Activated naive CD4-positive, alpha-beta T cell treated with anti-CD3 and anti-CD28 coated beads for 36 hours (primary cell): ENCODE measurements around the gene AOC1. TPM values are rescaled to one million over a fixed set of nuclear protein-coding genes. Genes with fewer than 3 reads are reported as not detected.

Experiments used
- CTCF ChIA-PET: fragments of 350-600 bp; sonication (Branson Sonifier 250); formaldehyde crosslinking; loops from one replicate; lab custom pipeline; 2021; ENCODE audit warnings: antibody characterized with exemption; lab: Charles Lee
- DNase-seq: peaks from one replicate; pipeline ENCODE4 v3.0.0-alpha.2; 2020
- H3K27ac Mint-ChIP-seq: one replicate; pipeline ENCODE4 v1.8.0; 2021; ENCODE audit warnings: mild to moderate bottlenecking, mixed read lengths
- H3K27me3 Mint-ChIP-seq: one replicate; pipeline ENCODE4 v1.8.0; 2021; ENCODE audit warnings: low read depth, mixed read lengths
- H3K36me3 Mint-ChIP-seq: one replicate; pipeline ENCODE4 v1.8.0; 2021; ENCODE audit warnings: low read depth, mixed read lengths
- H3K4me1 Mint-ChIP-seq: one replicate; pipeline ENCODE4 v1.8.0; 2021; ENCODE audit warnings: low read depth, mixed read lengths
- H3K4me3 Mint-ChIP-seq: one replicate; pipeline ENCODE4 v1.8.0; 2021; ENCODE audit warnings: mild to moderate bottlenecking, moderate library complexity, mixed read lengths
- H3K9me3 Mint-ChIP-seq: one replicate; pipeline ENCODE4 v1.8.0; 2021; ENCODE audit warnings: mixed read lengths
- intact Hi-C: fragments of 100-400 bp; cut with micrococcal nuclease; formaldehyde crosslinking; loops from one replicate; pipeline ENCODE4 v1.15.1; 2023
- total RNA-seq, 2 experiments: library from RNA; stranded (reverse); gene quantifications; one replicate each; pipeline ENCODE4 v1.2.3, GENCODE V29; 2021

The AOC1 gene
- total RNA-seq, 2 experiments from 2014 or later, result not detected

DNA sequence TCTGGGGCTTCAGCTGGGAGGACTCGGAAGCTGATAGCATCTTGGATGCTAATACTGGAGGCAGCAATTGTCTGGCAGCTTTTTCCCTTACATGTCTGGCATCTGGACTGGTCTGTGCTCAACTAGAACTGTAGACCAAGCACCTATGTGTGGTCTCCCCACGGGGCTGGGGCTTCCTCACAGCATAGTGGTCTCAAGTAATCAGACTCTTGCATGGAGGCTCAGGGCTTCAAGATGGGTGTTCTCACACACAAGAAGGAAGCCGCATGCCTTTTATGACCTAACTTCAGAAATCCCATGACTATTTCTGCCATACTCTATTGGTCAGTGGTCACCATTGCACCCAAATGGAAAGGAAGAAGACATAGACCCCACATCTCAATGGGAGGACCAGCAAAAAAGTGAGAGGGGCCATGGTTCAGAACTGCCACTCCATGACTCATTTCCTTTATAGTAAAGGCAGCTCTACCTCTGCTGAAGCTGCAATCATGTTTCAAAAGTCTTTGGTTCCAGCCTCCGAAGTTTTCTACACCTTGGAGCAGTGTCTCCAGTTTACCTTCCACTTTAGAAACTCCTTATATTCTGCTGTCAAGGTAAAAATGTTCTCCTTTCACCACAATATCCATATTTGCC, 14.7 kb downstream of the AOC1 start:
- Mint-ChIP-seq H3K4me1 (no peaks in the 10 kb centered on the region), H3K27ac (no peak overlapping the region), H3K4me3 (no peak overlapping the region), H3K27me3 (no peaks in the 10 kb centered on the region), H3K36me3 (no peaks in the 10 kb centered on the region), H3K9me3 (peaks cover 2% of the 10 kb centered on the region)
- no peak for DNase-seq
- CTCF ChIA-PET, result interaction anchor here (0.5 to 0.6 kb wide), 2 partner anchors 1182 to 1794 kb away, joined by 3 to 5 read pairs; no protein-coding TSS in a partner anchor
- intact Hi-C loops, result no loop called here

DNA sequence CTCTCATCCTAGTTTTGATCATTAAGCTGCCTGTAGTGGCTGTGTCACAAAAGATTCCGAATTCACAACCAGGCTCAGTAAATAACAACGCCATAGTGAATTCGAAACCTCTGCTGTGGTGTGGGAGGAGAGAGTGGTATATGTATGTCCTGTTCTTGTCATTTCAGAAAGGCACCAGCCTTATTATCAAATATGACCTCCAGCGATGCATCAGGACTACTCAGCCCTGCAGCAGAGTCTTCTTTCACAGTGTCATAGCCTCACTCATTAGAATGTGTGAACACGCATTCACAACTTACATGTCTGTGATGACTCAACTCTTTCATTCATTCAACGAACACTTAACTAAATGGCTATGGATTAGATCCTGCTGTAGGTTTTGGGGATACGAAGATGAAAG, 15.3 kb downstream of the AOC1 start:
- Mint-ChIP-seq H3K4me3 (no peak overlapping the region), H3K36me3 (no peaks in the 10 kb centered on the region), H3K9me3 (peaks cover 2% of the 10 kb centered on the region), H3K27ac (no peak overlapping the region), H3K4me1 (no peaks in the 10 kb centered on the region), H3K27me3 (no peaks in the 10 kb centered on the region)
- intact Hi-C loops, result no loop called here
- DNase-seq, result no peak
- CTCF ChIA-PET, result interaction anchor here (1.0 kb wide), 1 partner anchor 11 kb away, joined by 6 read pairs; no protein-coding TSS in a partner anchor

DNA sequence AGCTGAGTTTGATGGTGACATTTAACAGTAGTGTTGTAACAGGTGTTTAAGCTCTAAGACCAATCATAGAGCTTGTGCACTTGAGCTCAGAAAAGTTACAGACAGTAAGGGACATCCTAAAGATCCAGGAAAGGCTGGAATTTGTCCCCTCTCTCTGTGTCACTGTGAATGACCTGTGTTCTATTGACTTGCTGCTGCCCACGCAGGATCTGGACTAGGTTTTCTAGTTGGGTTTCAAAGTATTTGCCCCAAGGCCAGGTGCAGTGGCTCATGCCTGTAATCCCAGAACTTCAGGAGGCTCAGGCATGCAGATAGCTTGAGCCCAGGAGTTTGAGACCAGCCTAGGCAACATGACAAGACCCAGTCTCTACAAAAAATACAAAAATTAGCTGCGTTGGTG, 17.1 kb downstream of the AOC1 start:
- peaks cover 2% of the 10 kb centered on the region for H3K9me3 Mint-ChIP-seq
- no peak overlapping the region for H3K27ac Mint-ChIP-seq
- no peaks in the 10 kb centered on the region for H3K36me3 Mint-ChIP-seq
- no peak overlapping the region for H3K4me3 Mint-ChIP-seq
- no peaks in the 10 kb centered on the region for H3K4me1 Mint-ChIP-seq
- no peaks in the 10 kb centered on the region for H3K27me3 Mint-ChIP-seq
- CTCF ChIA-PET, result interaction anchor here (0.9 to 2.2 kb wide), 2 partner anchors 29 to 116 kb away, joined by 3 to 4 read pairs; no protein-coding TSS in a partner anchor
- no peak for DNase-seq
- intact Hi-C loops, result no loop called here

DNA sequence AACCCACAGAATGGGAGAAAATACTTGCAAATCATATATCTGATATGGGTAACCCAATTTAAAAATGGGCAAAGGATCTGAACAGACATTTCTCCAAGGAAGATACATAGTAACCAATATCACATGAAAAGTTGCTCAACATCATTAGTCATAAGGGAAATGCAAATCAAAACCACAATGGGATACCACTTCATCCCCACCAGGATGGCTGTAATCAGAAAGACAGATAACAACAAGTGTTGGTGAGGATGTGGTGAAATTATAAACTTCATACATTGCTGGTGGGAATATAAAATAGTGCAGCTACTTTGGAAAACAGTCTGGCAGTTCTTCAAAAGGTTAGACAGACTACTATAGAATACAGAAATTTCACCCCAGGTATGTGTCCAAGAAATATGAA, 19.3 kb downstream of the AOC1 start:
- peaks cover 2% of the 10 kb centered on the region for H3K9me3 Mint-ChIP-seq
- no peak overlapping the region for H3K27ac Mint-ChIP-seq
- no peaks in the 10 kb centered on the region for H3K36me3 Mint-ChIP-seq
- intact Hi-C loops, result no loop called here
- CTCF ChIA-PET, result interaction anchor here (2.2 kb wide), 1 partner anchor 27 kb away, joined by 4 read pairs; no protein-coding TSS in a partner anchor
- no peak overlapping the region for H3K4me3 Mint-ChIP-seq
- no peaks in the 10 kb centered on the region for H3K27me3 Mint-ChIP-seq
- DNase-seq, result no peak
- peaks cover 5% of the 10 kb centered on the region for H3K4me1 Mint-ChIP-seq

DNA sequence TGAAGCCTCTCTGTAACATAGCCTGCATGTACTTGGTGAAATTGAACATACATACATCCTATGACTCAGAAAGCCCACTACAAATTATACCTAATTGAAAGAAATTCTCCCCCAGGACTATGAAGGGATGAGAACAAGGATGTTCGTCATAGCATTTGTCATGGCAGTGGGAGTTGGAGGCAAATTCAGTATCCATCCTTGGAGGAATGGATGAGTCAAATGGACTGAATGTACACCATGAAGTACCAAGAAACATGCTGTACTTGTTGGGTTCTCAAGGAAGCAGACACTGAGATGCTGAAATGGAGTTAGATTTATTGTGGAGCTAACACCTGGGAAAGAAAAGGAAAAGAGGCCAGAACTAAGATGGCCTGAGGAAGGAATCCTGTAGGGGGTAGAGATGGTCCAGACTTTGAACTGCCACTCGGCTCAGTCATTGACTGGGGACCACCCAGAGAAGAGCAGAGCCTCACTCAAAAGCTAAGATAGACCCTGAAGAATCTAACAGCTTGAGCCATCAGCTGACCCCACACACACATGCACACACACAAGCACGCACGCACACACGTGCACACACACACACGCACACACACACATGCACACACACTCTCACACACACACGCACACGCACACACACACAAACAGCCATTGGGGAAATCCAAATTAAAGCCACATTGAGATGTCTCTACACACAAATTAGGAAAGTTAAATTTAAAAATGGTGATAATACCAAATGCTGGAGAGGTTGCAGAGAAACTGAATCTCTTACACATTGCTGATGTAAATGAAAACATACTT, 22.3 kb downstream of the AOC1 start:
- peaks cover 9% of the 10 kb centered on the region for H3K4me1 Mint-ChIP-seq
- H3K27ac Mint-ChIP-seq, result no peak overlapping the region
- H3K9me3 Mint-ChIP-seq, result peaks cover 6% of the 10 kb centered on the region
- CTCF ChIA-PET, result interaction anchor here (0.8 to 2.7 kb wide), 3 partner anchors 9 to 94 kb away, joined by 3 to 8 read pairs (median 3); no protein-coding TSS in a partner anchor
- H3K4me3 Mint-ChIP-seq, result no peak overlapping the region
- intact Hi-C loops, result no loop called here
- no peaks in the 10 kb centered on the region for H3K36me3 Mint-ChIP-seq
- no peak for DNase-seq
- H3K27me3 Mint-ChIP-seq, result no peaks in the 10 kb centered on the region

DNA sequence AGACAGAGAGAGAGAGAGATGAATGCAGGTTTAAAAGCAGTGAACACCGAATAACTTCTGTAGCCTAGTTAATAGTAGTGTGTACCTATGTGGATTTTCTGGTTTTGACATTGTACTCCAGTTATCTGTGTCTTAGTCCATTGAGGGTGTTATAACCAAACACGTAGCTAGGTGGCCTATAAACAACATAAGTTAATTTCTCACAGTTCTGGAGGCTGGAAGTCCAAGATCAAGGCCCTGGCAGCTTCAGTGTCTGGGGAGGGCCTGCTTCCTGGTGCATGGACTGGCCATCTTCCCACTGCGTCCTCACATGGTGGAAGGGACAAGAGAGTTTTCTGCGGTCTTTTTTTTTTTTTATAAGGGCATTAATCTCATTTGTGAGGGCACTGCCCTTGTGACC, 23.5 kb downstream of the AOC1 start:
- intact Hi-C loops, result loop anchor here (2.0 kb wide), 1 partner anchor 113 kb away; no protein-coding TSS in a partner anchor
- CTCF ChIA-PET, result interaction anchor here (0.6 to 2.7 kb wide), 13 partner anchors 10 to 218 kb away, joined by 3 to 12 read pairs (median 4); partner anchors contain the start of gene FASTK
- H3K27me3 Mint-ChIP-seq, result no peaks in the 10 kb centered on the region

GRCh38 chr7:150876817-150877526, 24.7 kb downstream of the AOC1 start:
- intact Hi-C loops, result loop anchor here (1.0 to 2.0 kb wide), 2 partner anchors 99 to 112 kb away; no protein-coding TSS in a partner anchor
- Mint-ChIP-seq H3K4me1 (peaks cover 9% of the 10 kb centered on the region), H3K36me3 (peaks cover 4% of the 10 kb centered on the region), H3K9me3 (peaks cover 21% of the 10 kb centered on the region), H3K27ac (no peak overlapping the region), H3K27me3 (no peaks in the 10 kb centered on the region), H3K4me3 (peak overlapping the region; percentile 48)
- DNase-seq, result peak; percentile 64
- CTCF ChIA-PET, result interaction anchor here (0.7 to 2.7 kb wide), 17 partner anchors 9 to 522 kb away, joined by 3 to 12 read pairs (median 4); partner anchors contain the start of gene FASTK

More for the DNA sequence above, 23.5 kb downstream of the AOC1 start:
- Mint-ChIP-seq H3K4me1 (peaks cover 9% of the 10 kb centered on the region), H3K36me3 (peaks cover under 1% of the 10 kb centered on the region), H3K4me3 (no peak overlapping the region), H3K9me3 (peaks cover 18% of the 10 kb centered on the region), H3K27ac (no peak overlapping the region)
- DNase-seq, result no peak

DNA sequence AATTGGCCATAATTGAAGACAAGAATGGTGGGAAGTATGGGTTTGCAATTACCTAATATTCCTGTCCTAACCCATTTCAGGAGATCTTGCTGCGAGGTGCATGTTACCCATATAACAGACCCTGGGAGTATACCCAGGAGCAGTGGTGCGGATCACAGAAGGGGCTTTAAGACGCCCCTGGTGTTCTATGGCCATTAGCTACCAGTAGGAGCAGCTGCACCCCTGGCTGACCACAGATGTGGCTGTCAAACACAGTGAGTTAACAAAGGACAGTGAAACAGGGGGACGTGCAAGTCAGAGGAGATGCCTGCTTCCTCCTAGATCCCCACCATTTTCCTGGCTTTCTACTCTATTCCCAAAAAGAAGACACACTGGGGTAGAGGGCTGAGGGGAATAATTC, 25.2 kb downstream of the AOC1 start:
- intact Hi-C loops, result loop anchor here (1.0 to 2.0 kb wide), 2 partner anchors 99 to 111 kb away; no protein-coding TSS in a partner anchor
- no peak overlapping the region for H3K4me3 Mint-ChIP-seq
- no peak overlapping the region for H3K27ac Mint-ChIP-seq
- peaks cover 9% of the 10 kb centered on the region for H3K4me1 Mint-ChIP-seq
- H3K27me3 Mint-ChIP-seq, result no peaks in the 10 kb centered on the region
- CTCF ChIA-PET, result interaction anchor here (0.8 to 2.5 kb wide), 11 partner anchors 9 to 111 kb away, joined by 3 to 12 read pairs (median 4); no protein-coding TSS in a partner anchor
- H3K9me3 Mint-ChIP-seq, result peaks cover 26% of the 10 kb centered on the region
- peaks cover 4% of the 10 kb centered on the region for H3K36me3 Mint-ChIP-seq
- no peak for DNase-seq

GRCh38 chr7:150879345-150879744, 27.0 kb downstream of the AOC1 start:
- H3K9me3 Mint-ChIP-seq, result peaks cover 33% of the 10 kb centered on the region
- intact Hi-C loops, result no loop called here
- no peak overlapping the region for H3K27ac Mint-ChIP-seq
- no peak for DNase-seq
- peaks cover 4% of the 10 kb centered on the region for H3K36me3 Mint-ChIP-seq
- no peaks in the 10 kb centered on the region for H3K27me3 Mint-ChIP-seq
- no peak overlapping the region for H3K4me3 Mint-ChIP-seq
- CTCF ChIA-PET, result interaction anchor here (0.8 to 2.2 kb wide), 6 partner anchors 11 to 258 kb away, joined by 3 to 7 read pairs (median 4); no protein-coding TSS in a partner anchor
- peaks cover 9% of the 10 kb centered on the region for H3K4me1 Mint-ChIP-seq

GRCh38 chr7:150881189-150881588, 28.9 kb downstream of the AOC1 start:
- H3K9me3 Mint-ChIP-seq, result peaks cover 40% of the 10 kb centered on the region
- intact Hi-C loops, result no loop called here
- H3K4me1 Mint-ChIP-seq, result peaks cover 5% of the 10 kb centered on the region
- no peaks in the 10 kb centered on the region for H3K27me3 Mint-ChIP-seq
- DNase-seq, result no peak
- no peak overlapping the region for H3K4me3 Mint-ChIP-seq
- H3K36me3 Mint-ChIP-seq, result peaks cover 4% of the 10 kb centered on the region
- no peak overlapping the region for H3K27ac Mint-ChIP-seq
- CTCF ChIA-PET, result no interaction called here

DNA sequence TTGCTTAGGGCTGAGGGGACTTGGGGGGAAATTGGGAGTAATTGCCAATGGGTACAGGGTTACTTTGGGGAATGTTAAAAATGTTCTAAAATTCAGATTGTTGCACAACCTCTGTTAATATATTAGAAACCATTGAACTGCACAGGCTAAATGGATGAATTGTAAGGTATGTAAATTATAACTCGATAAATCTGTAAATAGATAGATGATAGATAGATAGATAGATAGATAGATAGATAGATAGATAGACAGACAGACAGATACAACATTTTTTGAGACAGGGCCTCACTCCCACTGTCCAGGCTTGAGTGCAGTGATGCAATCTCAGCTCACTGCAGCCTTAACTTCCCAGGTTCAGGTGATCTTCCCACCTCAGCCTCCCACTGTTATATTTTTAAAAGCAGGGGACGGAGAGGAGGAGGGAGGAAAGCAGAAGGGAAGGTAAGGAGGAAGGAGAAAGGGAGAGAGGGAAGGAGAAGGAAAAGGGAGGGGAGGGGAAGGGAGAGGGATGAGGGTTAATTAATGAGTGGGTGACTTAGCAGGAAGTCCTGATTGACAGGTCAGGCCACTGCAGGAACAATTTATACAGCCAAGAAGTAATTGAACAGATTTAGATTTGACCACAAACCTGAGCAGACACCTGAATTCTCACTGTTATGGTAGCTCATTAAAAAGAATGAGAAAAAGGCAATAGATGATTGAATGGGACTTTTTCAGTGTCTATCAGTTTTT, 38.7 kb downstream of the AOC1 start:
- DNase-seq, result no peak
- Mint-ChIP-seq H3K4me1 (no peaks in the 10 kb centered on the region), H3K36me3 (no peaks in the 10 kb centered on the region), H3K4me3 (no peak overlapping the region), H3K27me3 (peaks cover 2% of the 10 kb centered on the region), H3K27ac (no peak overlapping the region), H3K9me3 (peaks cover 4% of the 10 kb centered on the region)
- intact Hi-C loops, result no loop called here
- CTCF ChIA-PET, result interaction anchor here (1.3 kb wide), 1 partner anchor 13 kb away, joined by 3 read pairs; no protein-coding TSS in a partner anchor
